Left kidney (tissue), 2 donors: Measurements from ENCODE around the gene MYO3B. TPM values are rescaled to one million over a fixed set of nuclear protein-coding genes. Genes with fewer than 3 reads are reported as not detected.
A peak's percentile ranks its signal among the peaks of the same experiment; 100 is the strongest.
"Not testable (repeated sequence)": the region's sequence is repeated elsewhere in the genome, so short reads cannot be mapped to it uniquely, and the experiment has no call there.

Source experiments
- DNase-seq: peaks from one replicate; pipeline ENCODE4 v3.0.0-alpha.2; 2013
- polyA plus RNA-seq: library from polyadenylated mRNA; unstranded; fragments of 120-200 nt; gene quantifications from one replicate; pipeline ENCODE4 v1.2.1, GENCODE V29; 2013; ENCODE audit not compliant: insufficient read length

Gene MYO3B
- polyA plus RNA-seq, 1 donor = 7.8 TPM

DNA sequence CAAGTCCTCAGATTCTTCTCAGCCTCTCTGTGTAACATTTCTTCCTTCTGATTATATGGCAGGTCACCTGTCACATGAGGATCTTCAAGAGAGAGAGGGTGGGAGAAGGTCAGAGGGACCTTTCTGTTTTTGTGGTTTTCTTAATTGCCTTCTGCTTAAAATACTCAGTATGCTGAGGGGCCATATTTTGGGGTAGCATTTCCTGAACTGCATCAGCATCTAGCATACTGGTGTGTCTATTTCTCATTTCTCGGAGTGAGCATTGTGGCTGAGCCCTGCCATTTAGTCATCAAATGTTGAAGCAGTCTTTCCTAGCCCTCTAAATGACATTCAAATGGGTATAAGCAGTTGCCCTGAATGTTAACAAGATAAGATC is 162.7 kb downstream of the MYO3B start:
- no peak for DNase-seq

DNA sequence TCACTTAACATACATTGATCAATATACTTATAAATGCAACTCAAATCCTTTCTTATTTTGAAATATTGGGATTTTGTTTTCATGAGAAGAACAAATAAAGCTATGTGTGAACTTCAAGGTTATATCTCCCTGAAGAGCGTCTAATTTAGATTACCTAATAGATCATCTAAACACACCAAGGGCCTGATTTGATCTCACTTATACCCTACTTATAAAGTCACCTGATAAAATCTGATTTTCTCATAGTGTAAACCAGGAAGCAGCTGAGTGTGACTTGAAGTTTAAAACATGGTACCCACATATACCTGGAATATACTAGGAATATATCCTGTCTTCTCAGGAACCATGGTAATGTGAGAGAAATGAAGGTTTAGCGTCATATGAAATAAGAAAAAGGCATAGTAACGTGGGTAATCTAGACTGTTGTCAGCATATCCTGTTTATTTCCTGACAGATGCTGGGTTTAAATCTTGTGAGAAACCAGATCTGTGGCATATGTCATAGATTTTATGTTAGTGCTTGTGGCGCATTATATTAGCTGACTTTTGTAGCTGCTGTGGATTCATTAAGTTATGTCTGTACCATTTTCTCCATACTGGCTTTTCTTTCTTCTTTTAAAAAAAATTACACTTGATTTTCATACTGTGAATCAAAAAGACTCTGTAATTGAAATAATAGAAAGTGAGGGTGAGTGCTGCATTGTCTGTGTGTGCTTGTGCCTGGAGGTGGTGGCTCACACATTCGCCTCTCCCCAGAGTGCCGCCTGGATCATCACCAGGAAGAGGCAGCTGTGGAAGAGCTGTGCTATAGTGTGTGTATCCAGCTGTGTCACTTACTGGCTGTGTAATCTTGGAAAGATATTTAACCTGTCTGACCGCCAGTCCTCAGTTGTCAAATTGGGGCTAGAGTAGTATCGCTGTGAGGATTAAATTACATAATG is 164.0 kb downstream of the MYO3B start:
- no peak for DNase-seq

DNA sequence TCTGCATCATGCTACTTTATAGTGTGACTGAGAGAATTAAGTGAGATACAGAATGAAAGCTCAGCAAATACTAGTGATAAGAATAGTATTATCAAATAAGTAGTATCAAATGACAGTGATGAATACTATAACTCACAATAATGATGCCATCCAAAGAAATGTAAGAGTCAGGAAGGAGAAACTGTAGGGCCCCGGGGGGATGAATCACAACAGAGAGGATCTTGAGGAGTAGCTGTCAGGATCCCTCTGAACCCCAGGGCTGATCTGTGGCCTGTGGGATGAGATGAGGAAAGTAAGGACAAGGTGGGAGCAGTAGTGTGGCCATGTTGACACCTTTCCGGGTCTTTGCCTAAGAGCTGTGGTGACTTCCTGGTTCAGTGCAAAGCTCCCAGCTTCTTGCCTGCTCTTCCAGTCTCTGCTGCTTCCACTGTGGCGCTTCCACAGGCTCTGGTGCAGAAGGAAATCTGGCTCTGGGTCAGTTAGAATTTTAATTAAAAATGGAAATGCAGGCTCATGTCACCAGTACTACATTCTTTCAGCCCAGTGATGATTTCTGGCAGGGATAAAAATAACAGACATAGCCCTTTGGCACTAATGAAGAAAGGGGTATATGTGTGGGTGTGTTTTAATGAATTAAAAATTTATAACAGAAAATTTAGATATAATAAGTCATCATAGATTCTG is 166.9 kb downstream of the MYO3B start:
- no peak for DNase-seq

DNA sequence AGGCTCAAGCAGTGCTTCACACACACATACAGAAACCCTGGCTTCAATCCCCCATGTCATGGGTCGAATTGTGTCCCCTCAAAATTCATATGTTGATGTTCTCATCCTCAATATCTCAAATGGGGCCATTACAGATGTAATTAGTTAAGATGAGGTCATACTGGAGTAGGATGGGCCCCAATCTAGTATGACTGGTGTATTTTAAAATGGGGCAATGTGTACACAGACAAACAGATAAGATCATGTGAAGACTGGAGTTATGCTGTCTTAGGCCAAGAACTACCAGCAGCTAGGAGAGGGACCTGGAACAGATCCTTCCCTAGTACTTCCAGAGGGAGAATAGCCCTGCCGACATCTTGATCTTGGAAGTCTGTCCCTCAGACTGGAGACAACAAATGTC is 167.7 kb downstream of the MYO3B start:
- DNase-seq = no peak

DNA sequence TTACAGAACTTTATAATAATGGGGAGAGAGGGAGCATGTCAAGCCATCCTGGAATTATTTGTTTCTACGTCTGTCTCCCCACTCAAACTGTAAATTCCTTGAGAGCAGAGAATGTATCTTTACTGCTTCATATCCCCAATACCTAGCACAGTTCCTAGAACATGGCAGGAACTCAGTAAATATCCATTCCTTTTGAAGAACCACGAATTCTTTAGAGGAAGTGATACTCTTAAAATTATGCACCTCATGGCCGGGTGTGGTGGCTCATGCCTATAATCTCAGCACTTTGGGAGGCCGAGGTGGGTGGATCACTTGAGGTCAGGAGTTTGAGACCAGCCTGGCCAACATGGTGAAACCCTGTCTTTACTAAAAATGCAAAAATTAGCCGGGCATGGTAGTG is 171.3 kb downstream of the MYO3B start:
- not testable (repeated sequence) for DNase-seq

DNA sequence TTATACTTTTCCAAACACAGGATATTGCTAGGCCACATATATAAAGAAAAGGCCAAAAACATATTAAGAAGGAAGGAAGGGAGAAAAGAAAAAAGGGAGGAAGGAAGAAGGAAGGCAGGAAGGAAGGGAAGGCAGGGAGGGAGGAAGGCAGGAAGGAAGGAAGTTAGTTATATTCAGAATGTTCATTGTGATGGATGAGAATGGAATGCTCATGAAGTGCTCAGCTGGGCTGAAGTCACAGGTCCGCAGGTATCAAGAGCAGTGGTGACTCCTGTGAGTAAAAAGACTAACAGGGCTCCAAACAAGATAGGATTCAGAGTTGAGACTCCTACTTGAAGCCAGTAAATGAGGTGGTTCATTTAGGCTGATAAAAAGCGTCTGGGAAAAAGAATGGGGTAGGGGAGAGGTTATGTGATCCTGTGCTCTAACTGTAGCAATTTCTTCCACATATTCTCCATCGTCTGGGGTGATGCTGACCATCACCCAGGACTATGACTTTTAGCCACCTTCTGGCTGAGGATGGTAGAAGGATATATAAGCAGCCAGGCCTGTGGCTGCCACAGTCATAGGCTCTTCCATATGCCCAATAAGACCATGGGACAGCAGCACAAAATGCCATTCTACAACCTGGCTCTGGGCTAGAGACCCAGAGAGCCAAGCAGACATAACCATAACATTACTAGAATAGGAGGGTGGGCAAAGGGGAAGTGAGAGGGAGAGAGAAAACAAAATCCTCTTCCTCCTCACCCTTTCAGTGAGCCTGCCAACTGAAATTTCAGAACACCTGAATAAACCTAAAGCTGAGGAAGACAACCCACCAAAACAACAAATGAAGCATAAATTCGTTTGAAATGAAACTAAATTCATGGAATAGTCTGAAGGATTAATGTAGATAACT is 173.2 kb downstream of the MYO3B start:
- DNase-seq = no peak

DNA sequence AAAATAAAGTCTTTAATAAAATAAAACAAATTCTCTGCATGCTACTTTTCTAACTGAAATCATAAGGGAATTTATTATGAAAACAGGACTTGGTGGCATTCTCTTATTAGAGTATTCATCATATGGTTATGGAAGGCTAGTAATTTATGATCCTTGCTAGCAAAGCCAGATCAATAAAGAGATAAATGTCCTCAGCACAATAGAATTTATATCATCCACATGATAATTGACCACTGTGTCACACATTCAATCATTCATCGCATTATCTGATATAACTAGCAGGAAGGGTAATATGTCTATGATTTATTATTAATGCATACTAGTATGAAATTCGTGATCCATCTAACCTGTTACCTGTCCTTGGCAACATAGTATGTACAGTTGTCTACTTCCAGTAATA is 175.8 kb downstream of the MYO3B start:
- DNase-seq = no peak

DNA sequence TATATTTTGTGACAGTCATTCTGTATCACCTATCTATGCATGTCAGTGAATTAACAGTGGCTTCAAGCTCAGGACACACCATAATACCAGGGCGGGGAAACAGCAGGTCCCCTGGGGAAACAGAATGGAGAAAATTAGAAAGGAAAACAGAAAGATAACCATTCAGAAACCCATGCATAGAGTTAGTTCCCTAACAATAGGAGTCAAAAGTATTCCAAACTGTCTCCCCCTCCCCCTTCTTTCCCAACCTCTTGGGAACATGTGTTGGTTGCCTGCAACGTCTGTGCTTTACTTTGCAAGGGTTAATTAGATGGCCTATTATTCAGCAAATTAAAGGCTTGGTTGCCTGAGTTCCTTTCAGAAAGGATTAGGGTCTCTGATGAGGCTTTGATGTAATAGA is 176.4 kb downstream of the MYO3B start:
- no peak for DNase-seq

DNA sequence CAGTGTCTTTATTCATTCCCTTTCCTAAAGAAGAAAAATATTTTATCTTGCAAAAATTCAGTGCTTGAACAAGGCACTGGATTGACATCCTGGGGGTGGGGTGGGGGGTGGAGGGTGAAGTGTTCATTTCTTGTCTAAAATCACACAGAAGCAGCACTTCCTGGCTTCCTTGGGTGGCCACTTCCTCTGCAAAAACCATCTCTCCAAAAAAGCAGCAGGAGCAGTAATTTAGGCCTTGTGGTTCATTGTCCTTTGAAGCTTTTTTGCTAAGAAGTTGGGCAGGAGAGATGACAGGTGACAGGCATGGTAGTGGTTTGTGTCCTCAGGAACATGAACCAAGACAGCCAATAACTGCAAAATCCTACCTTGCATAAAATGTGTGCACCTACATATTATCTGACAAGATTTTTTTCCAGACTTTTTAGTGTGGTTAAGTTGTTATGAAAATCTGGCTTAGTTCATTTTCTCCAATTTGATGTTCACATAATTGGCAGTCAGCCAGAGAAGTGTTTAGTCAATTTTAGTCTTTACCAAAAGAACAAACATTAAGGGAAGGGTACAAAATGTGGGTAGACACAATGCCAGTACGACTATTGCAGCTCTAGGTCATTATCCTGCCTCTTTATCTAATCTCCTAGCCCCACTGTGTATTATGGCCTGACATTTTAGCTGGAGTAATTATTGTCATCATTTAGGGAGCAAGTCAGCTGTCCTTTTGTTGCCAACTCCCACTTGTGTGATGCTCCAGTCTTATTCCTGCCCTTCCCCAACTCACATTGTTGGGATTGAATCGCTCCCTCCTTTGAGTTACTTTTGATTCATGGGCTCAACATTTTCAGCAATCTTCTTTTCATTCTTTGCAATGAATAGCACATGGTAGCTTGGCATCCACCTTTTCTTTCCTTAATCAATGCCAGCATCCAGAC is 177.2 kb downstream of the MYO3B start:
- no peak for DNase-seq

DNA sequence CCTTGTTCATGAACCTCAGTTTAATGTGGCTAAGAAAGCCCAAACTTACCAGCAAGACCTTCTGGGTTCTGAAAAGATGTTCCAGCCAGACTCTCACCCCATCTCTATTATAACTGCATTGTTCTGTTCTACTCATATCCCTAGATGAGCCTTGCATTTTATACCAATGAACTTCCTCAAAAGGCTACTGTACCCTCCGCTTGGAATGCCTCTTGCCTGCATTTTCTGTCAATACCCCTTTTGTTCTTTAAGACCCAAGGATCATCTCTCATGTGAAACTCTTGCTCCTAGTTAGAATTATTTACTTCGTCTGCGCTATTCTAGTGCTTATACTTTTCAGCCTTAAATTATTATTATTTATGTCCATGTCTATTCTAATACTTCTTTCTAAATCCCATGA is 181.5 kb downstream of the MYO3B start:
- no peak for DNase-seq

DNA sequence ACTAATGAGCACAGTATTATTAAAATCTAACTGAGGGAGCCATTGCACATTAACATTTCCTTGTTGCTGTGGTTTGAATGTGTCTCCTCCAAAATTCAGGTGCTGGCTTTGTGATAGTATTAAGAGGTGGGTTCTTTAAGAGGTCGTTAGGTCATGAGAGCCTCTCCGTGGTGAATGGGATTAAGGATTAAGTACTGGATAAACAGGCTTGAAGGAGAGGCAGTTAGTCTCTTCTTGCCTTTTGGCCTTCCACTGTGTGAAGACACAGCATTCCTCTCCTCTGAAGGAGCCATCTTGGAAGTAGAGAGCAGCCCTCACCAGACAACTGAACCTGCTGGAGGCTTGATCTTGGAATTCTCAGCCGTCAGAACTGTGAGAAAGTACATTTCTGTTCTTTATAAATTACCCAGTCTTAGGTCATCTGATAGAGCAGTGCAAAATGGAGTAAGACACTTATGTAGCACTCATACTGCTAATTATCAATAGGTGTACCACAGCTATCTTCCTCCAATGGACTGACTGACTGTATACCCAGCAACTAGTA is 182.7 kb downstream of the MYO3B start:
- no peak for DNase-seq

DNA sequence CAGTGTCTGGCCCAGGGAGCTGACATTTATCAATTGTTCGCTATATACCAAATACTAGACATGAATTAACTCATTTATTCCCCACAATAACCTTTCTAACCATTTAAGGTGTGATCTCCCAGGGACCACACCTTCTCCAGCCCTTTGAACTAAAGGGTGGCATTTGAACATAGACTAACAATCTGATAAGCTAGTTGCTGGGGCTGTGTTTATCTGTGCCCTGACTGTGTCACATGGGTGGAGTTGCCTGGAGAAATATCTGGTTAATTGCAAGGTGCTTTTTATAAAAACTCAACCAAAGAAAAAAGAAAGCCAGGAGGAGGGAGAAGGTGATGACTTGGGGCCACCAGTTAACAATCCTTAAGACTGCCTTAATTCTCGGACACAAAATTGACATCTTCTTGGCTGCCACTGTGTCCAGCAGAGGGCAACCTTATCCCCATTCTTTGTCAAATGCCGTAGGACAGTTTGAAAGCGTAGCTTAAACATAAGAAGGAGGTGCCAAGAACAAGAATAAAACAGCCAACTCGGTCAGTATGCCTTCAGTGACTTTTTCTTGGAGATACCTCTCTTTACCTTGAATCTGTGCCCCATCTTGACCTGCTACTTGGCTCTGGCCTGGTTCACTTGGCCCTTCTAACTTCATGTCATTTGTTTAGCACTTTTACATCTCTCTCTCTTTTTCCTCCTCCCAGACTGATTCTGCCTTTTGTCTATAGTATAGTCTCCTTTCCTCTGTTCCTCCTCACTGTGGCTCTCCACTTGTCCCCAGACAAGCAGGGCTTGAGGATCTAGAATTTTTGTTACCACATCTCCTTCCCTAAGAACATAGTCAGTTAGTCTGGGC is 183.4 kb downstream of the MYO3B start:
- DNase-seq = peak; percentile 67

DNA sequence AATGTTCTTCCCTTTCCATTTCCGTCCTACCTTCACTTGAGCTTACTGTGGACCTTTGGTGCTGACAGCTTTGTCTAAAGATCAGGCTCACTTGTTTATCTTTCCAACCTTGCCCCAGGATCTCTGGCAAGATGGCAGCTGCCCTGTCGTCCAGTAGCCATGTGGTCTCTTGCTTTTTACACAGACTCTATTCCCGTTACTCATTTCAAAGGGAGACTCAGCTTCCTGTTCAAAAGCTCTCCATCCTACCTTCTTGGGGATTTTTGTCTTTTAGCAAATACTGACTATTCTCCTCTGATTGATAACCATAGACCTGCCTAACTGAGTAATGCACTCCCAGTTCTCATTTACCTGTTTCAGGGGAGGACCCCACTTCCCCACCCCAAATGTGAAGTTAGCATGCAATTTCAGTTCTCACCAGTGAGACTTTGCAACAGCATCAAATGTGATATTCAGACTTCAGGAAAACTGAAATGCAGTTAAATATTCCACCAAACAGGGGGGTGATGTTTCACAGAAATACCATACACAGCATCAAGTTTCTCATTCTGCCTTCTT is 184.4 kb downstream of the MYO3B start:
- DNase-seq = no peak

DNA sequence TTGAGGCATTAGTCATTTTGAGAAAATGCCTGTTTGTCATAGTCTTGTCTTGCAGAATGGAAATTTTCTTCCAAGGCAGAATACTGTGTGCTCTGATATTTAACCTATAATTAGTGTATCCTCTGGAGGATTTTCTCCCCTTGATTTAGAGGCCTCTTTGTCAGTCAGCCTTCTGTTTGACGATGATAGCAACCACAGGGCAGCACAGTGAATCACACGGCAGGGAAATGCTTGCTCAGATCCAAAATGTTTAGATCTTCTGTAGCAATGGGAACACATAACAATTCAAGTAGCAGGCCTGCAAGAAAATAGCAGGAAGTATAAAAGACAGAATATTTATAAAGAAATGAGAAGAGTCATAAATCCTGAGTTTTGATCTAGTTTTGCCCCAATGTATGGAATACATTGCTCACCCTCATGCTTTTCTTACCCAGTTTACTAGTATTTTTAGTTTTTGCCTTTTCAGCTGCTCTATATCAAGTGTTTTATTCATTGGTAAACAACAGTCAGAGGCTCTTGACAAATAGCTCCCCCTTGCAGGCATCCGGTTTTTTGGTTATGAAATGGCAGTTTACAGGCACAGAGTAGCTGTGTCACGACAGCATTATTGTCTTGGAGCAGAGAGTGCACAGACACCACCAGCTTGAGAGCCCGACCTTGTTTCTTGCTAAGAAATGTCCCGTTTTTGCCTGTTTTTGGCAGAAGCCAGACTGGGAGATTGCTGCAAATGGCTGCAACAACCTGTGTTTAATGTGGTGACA is 185.1 kb downstream of the MYO3B start:
- no peak for DNase-seq

DNA sequence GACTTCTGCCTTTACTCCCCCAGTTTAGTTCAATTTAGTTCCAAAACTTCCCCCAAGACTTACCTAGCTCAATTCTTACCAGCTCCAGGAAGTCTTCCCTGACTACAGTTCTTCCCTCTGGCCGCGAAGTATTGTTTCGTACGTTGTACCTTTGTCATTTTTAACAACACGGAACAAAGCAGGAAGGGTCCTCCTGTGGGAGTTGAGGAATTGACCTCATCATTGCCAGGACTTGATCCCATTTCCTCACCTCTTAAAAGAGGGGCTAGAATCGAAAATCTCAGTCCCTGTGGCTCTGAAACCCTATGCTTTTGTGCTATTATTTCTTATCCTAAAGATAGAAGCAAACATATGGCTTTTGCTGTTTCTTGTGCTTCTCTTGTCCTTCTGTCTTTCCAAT is 187.1 kb downstream of the MYO3B start:
- DNase-seq = no peak

DNA sequence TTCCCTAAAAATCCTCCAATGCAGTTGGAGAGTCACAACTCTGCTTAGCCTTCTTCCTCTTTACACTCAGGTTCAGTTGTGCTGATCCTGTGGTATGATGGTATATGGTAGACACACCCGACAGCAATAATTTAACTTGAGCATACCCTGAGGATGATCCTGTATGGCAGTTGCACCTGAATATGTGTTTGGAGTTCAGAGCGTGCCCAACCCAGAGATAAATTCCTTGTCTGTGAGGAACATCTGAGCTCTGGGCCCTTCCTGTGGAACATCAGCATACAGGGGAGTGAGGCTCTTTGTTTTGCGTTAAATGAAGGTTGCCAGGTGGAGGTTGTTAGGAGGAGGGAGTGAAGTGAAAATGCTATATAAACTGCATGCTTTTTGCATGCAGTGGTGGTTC is 187.7 kb downstream of the MYO3B start:
- DNase-seq = no peak

DNA sequence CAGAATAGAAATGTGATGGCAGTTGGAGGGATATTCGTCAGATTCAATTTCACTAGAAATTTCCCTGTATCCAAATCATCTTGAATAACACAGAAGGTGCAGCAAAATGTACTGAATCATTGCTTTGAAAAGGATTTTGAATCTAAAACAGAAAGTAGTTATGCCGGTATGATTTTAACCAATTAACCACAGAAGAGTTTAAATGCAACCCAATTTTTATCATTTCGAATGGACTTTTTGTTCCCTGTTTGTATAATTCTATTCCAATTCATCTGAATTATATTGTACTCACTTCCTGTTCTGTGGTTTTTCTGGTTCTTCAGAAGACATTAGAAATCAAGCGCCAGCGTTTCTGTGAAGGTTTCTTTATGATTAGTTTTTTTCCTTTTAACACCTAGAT is 190.4 kb downstream of the MYO3B start:
- DNase-seq = no peak

DNA sequence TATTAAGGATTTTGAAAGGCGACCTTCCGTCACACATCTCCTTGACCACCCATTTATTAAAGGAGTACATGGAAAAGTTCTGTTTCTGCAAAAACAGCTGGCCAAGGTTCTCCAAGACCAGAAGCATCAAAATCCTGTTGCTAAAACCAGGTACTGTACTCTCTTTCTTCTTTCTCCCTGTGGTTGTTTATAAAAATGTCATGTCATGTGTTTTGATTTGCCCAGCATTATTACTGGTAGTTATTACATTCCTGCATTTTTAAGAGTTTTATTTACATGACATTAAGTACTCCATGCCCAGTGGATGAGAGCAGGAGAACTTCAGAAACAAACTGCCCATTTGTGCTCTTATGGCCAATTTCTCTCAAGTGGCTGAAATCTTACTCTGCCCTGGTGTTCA is 191.3 kb downstream of the MYO3B start:
- DNase-seq = no peak

DNA sequence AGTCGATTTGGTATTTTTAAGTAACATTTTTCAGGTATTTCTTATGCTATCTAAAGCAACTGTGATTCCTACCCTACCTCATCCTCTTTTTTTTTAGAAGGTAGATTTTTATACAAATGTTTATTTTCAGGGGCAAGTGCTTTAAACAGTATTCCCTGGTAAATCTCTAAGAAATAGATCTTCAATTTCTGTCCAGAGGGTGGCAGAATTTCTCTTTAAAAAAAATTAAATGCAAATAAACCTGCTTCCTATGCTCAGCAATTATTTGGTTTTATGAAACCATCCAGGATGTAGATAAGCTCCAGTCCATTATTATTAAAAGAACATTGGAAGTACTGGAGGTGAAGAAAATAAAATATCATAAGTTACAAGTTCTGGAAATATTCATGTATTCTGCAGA is 191.9 kb downstream of the MYO3B start:
- peak; percentile 41 for DNase-seq
